IMR-90 (cell line): ENCODE measurements around the gene OR10D3. TPM values are rescaled to one million over a fixed set of nuclear protein-coding genes. Genes with fewer than 3 reads are reported as not detected.

Experiments
- ATAC-seq: fragments of 200-7000 bp; cut with Tn5 transposase; 2 replicates; pipeline ENCODE4 v1.9.1; 2020; ENCODE audit warnings: low read depth, mild to moderate bottlenecking, moderate library complexity
- BruUV-seq: library from RNA; stranded (reverse); fragments of 400-500 nt; replicated peaks from 2 replicates; lab custom pipeline; 2021; lab: Mats Ljungman, UMichigan
- CTCF ChIA-PET: fragments of 300-600 bp; formaldehyde crosslinking; extraction: SDS; loops from one replicate; lab custom pipeline; 2021; ENCODE audit warnings: antibody characterized with exemption; lab: Yijun Ruan, JAX
- POLR2A ChIA-PET: fragments of 300-600 bp; sonication (Branson Sonifier 250); formaldehyde crosslinking; loops from one replicate; lab custom pipeline; 2022; ENCODE audit warnings: antibody characterized with exemption; ENCODE audit not compliant: unreplicated experiment; lab: Charles Lee
- DNase-seq: peaks from one replicate; pipeline ENCODE4 v3.0.0; 2013
- H2AFZ ChIP-seq: replicated peaks from 2 replicates; pipeline ENCODE3; 2013; ENCODE audit warnings: low read length, mild to moderate bottlenecking; ENCODE audit not compliant: poor library complexity
- H2AK5ac ChIP-seq: 2 replicates; pipeline ENCODE4 v1.6.1; 2013; ENCODE audit warnings: low read depth, low read length, inconsistent platforms
- H2AK9ac ChIP-seq: replicated peaks from 2 replicates; pipeline ENCODE3; 2013; ENCODE audit warnings: mild to moderate bottlenecking, low read depth, low read length, moderate library complexity; ENCODE audit not compliant: poor library complexity
- H2BK120ac ChIP-seq: 2 replicates; pipeline ENCODE4 v1.6.1; 2013; ENCODE audit warnings: low read depth, low read length, inconsistent platforms
- H2BK15ac ChIP-seq: 3 replicates; pipeline ENCODE4 v1.6.1; 2013; ENCODE audit warnings: low read depth, low read length, inconsistent platforms
- H2BK20ac ChIP-seq: 2 replicates; pipeline ENCODE4 v1.6.1; 2013; ENCODE audit warnings: low read depth, mild to moderate bottlenecking, inconsistent platforms, low read length, moderate library complexity
- H2BK5ac ChIP-seq: 2 replicates; pipeline ENCODE4 v1.6.1; 2013; ENCODE audit warnings: mild to moderate bottlenecking, low read depth, low read length, inconsistent platforms; ENCODE audit not compliant: poor library complexity, severe bottlenecking
- H3K14ac ChIP-seq: replicated peaks from 2 replicates; pipeline ENCODE4 v1.6.1; 2013; ENCODE audit warnings: low read depth, low read length, inconsistent platforms
- H3K18ac ChIP-seq: 2 replicates; pipeline ENCODE4 v1.6.1; 2013; ENCODE audit warnings: low read depth, low read length, control low read depth
- H3K23ac ChIP-seq: 2 replicates; pipeline ENCODE4 v1.6.1; 2013; ENCODE audit warnings: low read depth, low read length, inconsistent platforms
- H3K27ac ChIP-seq: 2 replicates; pipeline ENCODE4 v1.5.1; 2013; ENCODE audit warnings: mild to moderate bottlenecking, control low read depth, low read length; ENCODE audit not compliant: insufficient read depth
- H3K27me3 ChIP-seq: 2 replicates; pipeline ENCODE4 v1.6.1; 2013; ENCODE audit warnings: low read length; ENCODE audit not compliant: control insufficient read depth, insufficient read depth
- H3K36me3 ChIP-seq: 2 replicates; pipeline ENCODE4 v1.6.1; 2013; ENCODE audit warnings: low read length, mixed read lengths; ENCODE audit not compliant: control insufficient read depth, insufficient read depth
- H3K4ac ChIP-seq: 2 replicates; pipeline ENCODE4 v1.6.1; 2013; ENCODE audit warnings: low read depth, low read length, inconsistent platforms
- H3K4me1 ChIP-seq: 2 replicates; pipeline ENCODE4 v1.6.1; 2013; ENCODE audit warnings: low read length, mixed read lengths; ENCODE audit not compliant: control insufficient read depth, insufficient read depth
- H3K4me2 ChIP-seq: 2 replicates; pipeline ENCODE4 v1.6.1; 2013; ENCODE audit warnings: low read depth, mild to moderate bottlenecking, control low read depth, low read length, moderate library complexity
- H3K4me3 ChIP-seq: 2 replicates; pipeline ENCODE4 v1.5.1; 2013; ENCODE audit warnings: low read depth, mild to moderate bottlenecking, control low read depth, low read length, moderate library complexity; ENCODE audit not compliant: insufficient read depth
- H3K56ac ChIP-seq: 2 replicates; pipeline ENCODE4 v1.6.1; 2013; ENCODE audit warnings: low read length, inconsistent platforms; ENCODE audit not compliant: insufficient read depth; ENCODE audit errors: extremely low read depth
- H3K79me1 ChIP-seq, 2 experiments: 2 replicates each; pipeline ENCODE4 v1.6.1; 2013; ENCODE audit warnings: low read length in 2 of 2, inconsistent platforms in 1 of 2, low read depth in 1 of 2
- H3K9ac ChIP-seq: 2 replicates; pipeline ENCODE4 v1.6.1; 2013; ENCODE audit warnings: low read depth, low read length, control low read depth
- H3K9me1 ChIP-seq: 2 replicates; pipeline ENCODE4 v1.6.1; 2013; ENCODE audit warnings: low read length, inconsistent platforms; ENCODE audit not compliant: insufficient read depth
- H3K9me3 ChIP-seq: 2 replicates; pipeline ENCODE4 v1.6.1; 2013; ENCODE audit warnings: low read length; ENCODE audit not compliant: control insufficient read depth, insufficient read depth
- H4K20me1 ChIP-seq: 2 replicates; pipeline ENCODE4 v1.6.1; 2013; ENCODE audit warnings: low read length, inconsistent platforms; ENCODE audit not compliant: insufficient read depth
- H4K5ac ChIP-seq: 2 replicates; pipeline ENCODE4 v1.6.1; 2013; ENCODE audit warnings: mild to moderate bottlenecking, low read depth, low read length, control low read depth
- H4K8ac ChIP-seq, 2 experiments: 2 replicates each; pipeline ENCODE4 v1.6.1; 2013; ENCODE audit warnings: low read depth in 2 of 2, low read length in 2 of 2, control low read depth in 1 of 2, inconsistent platforms in 1 of 2
- H4K91ac ChIP-seq: 2 replicates; pipeline ENCODE4 v1.6.1; 2013; ENCODE audit warnings: low read depth, low read length, inconsistent platforms; ENCODE audit not compliant: insufficient read depth
- CHD1 ChIP-seq: IDR thresholded peaks from 2 replicates; pipeline ENCODE4 v1.6.1; 2012; ENCODE audit warnings: low read depth, low read length, improper control_type of control experiment
- FOS ChIP-seq: fragments of 150-350 bp; IDR thresholded peaks from 2 replicates; pipeline ENCODE4 v1.6.1; 2016; ENCODE audit warnings: low read depth, low read length
- MAFK ChIP-seq: IDR thresholded peaks from 2 replicates; pipeline ENCODE4 v1.6.1; 2012; ENCODE audit warnings: low read depth, low read length, improper control_type of control experiment
- MAZ ChIP-seq: IDR thresholded peaks from 2 replicates; pipeline ENCODE4 v1.6.1; 2012; ENCODE audit warnings: low read depth, mild to moderate bottlenecking, low read length, improper control_type of control experiment, moderate library complexity, borderline replicate concordance
- NFE2L2 ChIP-seq: fragments of 150-350 bp; IDR thresholded peaks from 2 replicates; pipeline ENCODE4 v1.6.1; 2016; ENCODE audit warnings: low read depth, mild to moderate bottlenecking, low read length
- POLR2A ChIP-seq: IDR thresholded peaks from 2 replicates; pipeline ENCODE4 v1.6.1; 2012; ENCODE audit warnings: mild to moderate bottlenecking, low read depth, low read length
- RAD21 ChIP-seq: IDR thresholded peaks from 2 replicates; pipeline ENCODE4 v1.6.1; 2012; ENCODE audit warnings: low read length, improper control_type of control experiment
- RCOR1 ChIP-seq: IDR thresholded peaks from 2 replicates; pipeline ENCODE4 v1.6.1; 2012; ENCODE audit warnings: mild to moderate bottlenecking, low read length, improper control_type of control experiment; ENCODE audit not compliant: insufficient replicate concordance
- RFX5 ChIP-seq: IDR thresholded peaks from 2 replicates; pipeline ENCODE4 v1.8.0; 2012; ENCODE audit warnings: low read depth, mild to moderate bottlenecking, low read length, moderate library complexity
- SMC3 ChIP-seq: fragments of 150-350 bp; IDR thresholded peaks from 2 replicates; pipeline ENCODE4 v1.6.1; 2016; ENCODE audit warnings: low read depth, mild to moderate bottlenecking, antibody characterized with exemption, low read length, moderate library complexity
- WGBS, 2 experiments: methylation state at CpG; one replicate each; pipeline versions ENCODE4 v1.1.5 to v1.1.7; 2013; ENCODE audit warnings: missing lambda C conversion rate in 2 of 2; ENCODE audit not compliant: insufficient read length in 1 of 2; ENCODE audit errors: extremely low coverage in 2 of 2; 5-methylcytosine and 5-hydroxymethylcytosine counted together
- dilution Hi-C: fragments of 300-500 bp; cut with HindIII; formaldehyde crosslinking; loops from one replicate; pipeline ENCODE4 v1.14.3; 2018; ENCODE audit warnings: low sequenced_read_pairs; ENCODE audit not compliant: unreplicated experiment
- in situ Hi-C: fragments of 300-500 bp; cut with MboI; formaldehyde crosslinking; loops from 3 replicates; pipeline ENCODE4 v1.14.3; 2019; ENCODE audit warnings: low sequenced_read_pairs, inconsistent platforms, mixed read lengths
- intact Hi-C: fragments of 100-400 bp; cut with micrococcal nuclease; formaldehyde crosslinking; loops from 2 replicates; pipeline ENCODE4 v1.10.0; 2022
- polyA plus RNA-seq, 3 experiments: library from polyadenylated mRNA; depleted of rRNA; stranded (reverse); fragments of >200 nt; gene quantifications; 2 replicates each; pipeline ENCODE4 v1.2.3, GENCODE V29; 2012; ENCODE audit warnings: low replicate concordance in 1 of 3
- total RNA-seq: library from RNA; depleted of rRNA; stranded (reverse); fragments of >200 nt; gene quantifications from 2 replicates; pipeline ENCODE4 v1.2.3, GENCODE V29; 2012
- TF ChIP-seq, protein P1 (sequence below): fragments of 150-350 bp; IDR thresholded peaks from 2 replicates; pipeline ENCODE4 v1.6.1; 2017; ENCODE audit warnings: mild to moderate bottlenecking, antibody characterized with exemption, low read length, low read depth

Gene OR10D3
- total and polyA plus RNA-seq, 2 of the 4 experiments (the other 2 are of a cell fraction), result not detected

DNA sequence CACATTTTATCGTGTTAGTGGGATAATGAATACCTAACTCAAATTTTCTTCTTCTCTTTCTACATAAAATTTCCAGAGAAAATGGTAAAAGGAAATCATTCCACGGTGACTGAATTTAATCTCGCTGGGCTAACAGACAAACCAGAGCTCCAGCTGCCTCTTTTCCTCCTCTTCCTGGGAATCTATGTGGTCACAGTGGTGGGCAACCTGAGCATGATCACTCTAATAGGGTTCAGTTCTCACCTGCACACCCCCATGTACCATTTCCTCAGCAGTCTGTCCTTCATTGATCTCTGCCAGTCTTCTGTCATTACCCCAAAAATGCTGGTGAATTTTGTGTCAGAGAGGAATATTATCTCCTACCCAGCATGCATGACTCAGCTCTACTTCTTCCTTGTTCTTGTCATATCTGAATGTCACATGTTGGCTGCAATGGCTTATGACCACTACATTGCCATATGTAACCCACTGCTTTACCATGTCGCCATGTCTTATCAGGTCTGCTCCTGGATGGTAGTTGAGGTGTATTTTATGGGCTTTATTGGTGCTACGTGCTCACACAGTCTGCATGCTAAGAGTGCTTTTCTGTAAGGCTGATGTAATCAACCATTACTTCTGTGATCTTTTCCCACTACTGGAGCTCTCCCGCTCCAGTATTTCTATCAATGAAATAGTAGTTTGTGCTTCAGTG is 24.1 kb downstream of the OR10D3 start:
- no peak overlapping the region for H4K8ac ChIP-seq
- no peaks in the 10 kb centered on the region for H3K4me1 ChIP-seq
- no peak overlapping the region for H2AK9ac ChIP-seq
- H3K27ac ChIP-seq, result no peak overlapping the region
- no peak overlapping the region for H2AFZ ChIP-seq
- H4K91ac ChIP-seq, result no peak overlapping the region
- no TSS peak for BruUV-seq
- no peaks in the 10 kb centered on the region for H3K36me3 ChIP-seq
- no peak overlapping the region for H2BK20ac ChIP-seq
- H3K23ac ChIP-seq, result no peak overlapping the region
- H4K5ac ChIP-seq, result no peak overlapping the region
- no peak overlapping the region for H3K18ac ChIP-seq
- TF ChIP-seq FOS (no peak), SMC3 (no peak), RCOR1 (no peak), RFX5 (no peak), POLR2A (no peak), MAZ (no peak), NFE2L2 (no peak), CHD1 (no peak), RAD21 (no peak), MAFK (no peak)
- TF ChIP-seq, protein P1, sequence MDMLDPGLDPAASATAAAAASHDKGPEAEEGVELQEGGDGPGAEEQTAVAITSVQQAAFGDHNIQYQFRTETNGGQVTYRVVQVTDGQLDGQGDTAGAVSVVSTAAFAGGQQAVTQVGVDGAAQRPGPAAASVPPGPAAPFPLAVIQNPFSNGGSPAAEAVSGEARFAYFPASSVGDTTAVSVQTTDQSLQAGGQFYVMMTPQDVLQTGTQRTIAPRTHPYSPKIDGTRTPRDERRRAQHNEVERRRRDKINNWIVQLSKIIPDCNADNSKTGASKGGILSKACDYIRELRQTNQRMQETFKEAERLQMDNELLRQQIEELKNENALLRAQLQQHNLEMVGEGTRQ, result no peak
- H3K9ac ChIP-seq, result no peak overlapping the region
- DNase-seq, result no peak
- in situ Hi-C loops (no loop called here), intact Hi-C loops (no loop called here), dilution Hi-C loops (no loop called here)
- H3K56ac ChIP-seq, result no peak overlapping the region
- no peaks in the 10 kb centered on the region for H4K20me1 ChIP-seq
- ATAC-seq, result no peak
- H2BK120ac ChIP-seq, result no peak overlapping the region
- ChIA-PET POLR2A (no interaction called here), CTCF (no interaction called here)
- H2AK5ac ChIP-seq, result no peak overlapping the region
- no peaks in the 10 kb centered on the region for H3K79me1 ChIP-seq
- H2BK15ac ChIP-seq, result no peak overlapping the region
- no CpG with 5 or more reads among the region's 6 CpGs for WGBS, 2 experiments
- H2BK5ac ChIP-seq, result no peak overlapping the region
- no peaks in the 10 kb centered on the region for H3K9me3 ChIP-seq
- no peak overlapping the region for H3K4me3 ChIP-seq
- no peaks in the 10 kb centered on the region for H3K9me1 ChIP-seq
- no peak overlapping the region for H3K4me2 ChIP-seq
- H3K14ac ChIP-seq, result no peak overlapping the region
- H3K27me3 ChIP-seq, result no peaks in the 10 kb centered on the region
- no peak overlapping the region for H3K4ac ChIP-seq
